SK-MEL-5 (cell line): ENCODE measurements around the gene ZBTB7A. TPM values are rescaled to one million over a fixed set of nuclear protein-coding genes. Genes with fewer than 3 reads are reported as not detected.

Experiments
- DNase-seq: peaks from one replicate; pipeline ENCODE4 v3.0.0-alpha.2; 2016; ENCODE audit warnings: low read depth, low spot score
- in situ Hi-C: cut with HindIII; loops from 2 replicates; pipeline ENCODE4 v1.10.0; 2016; ENCODE audit warnings: low sequenced_read_pairs, high pct_unique_total_duplicates, low pct_unique_long_range_greater_than_20kb
- total RNA-seq: library from RNA; depleted of rRNA; stranded (reverse); fragments of >200 nt; shearing (Covaris generic); gene quantifications from 2 replicates; pipeline ENCODE4 v1.2.3, GENCODE V29; 2014

ZBTB7A gene
- total RNA-seq, 1 experiment from 2014 or later, result 8.2 TPM

- in situ Hi-C loops, result no loop called here
- DNase-seq, result no peak
These were observed 20.4 kb downstream of the ZBTB7A start for GRCh38 chr19:4046362-4046691.

GRCh38 chr19:4045597-4046361 is 20.9 kb downstream of the ZBTB7A start:
- no peak for DNase-seq
- in situ Hi-C loops, result no loop called here

- in situ Hi-C loops, result no loop called here
- DNase-seq, result no peak
These were observed 21.7 kb downstream of the ZBTB7A start for GRCh38 chr19:4044990-4045465.

- no peak for DNase-seq
These were observed 22.6 kb downstream of the ZBTB7A start for GRCh38 chr19:4043966-4044715.

GRCh38 chr19:4043401-4043800 is 23.3 kb downstream of the ZBTB7A start:
- DNase-seq, result no peak
- in situ Hi-C loops, result no loop called here

More at GRCh38 chr19:4043966-4044715, 22.6 kb downstream of the ZBTB7A start:
- in situ Hi-C loops, result no loop called here

GRCh38 chr19:4042731-4043082 is 24.0 kb downstream of the ZBTB7A start:
- no peak for DNase-seq
- in situ Hi-C loops, result no loop called here

GRCh38 chr19:4042064-4042730 is 24.5 kb downstream of the ZBTB7A start:
- no peak for DNase-seq
- in situ Hi-C loops, result no loop called here

- DNase-seq, result no peak
- in situ Hi-C loops, result no loop called here
These were observed 27.9 kb downstream of the ZBTB7A start for GRCh38 chr19:4038661-4039423.

- in situ Hi-C loops, result no loop called here
- DNase-seq, result no peak
These were observed 28.6 kb downstream of the ZBTB7A start for GRCh38 chr19:4038057-4038456.

- DNase-seq, result no peak
- in situ Hi-C loops, result no loop called here
These were observed 29.3 kb downstream of the ZBTB7A start for GRCh38 chr19:4037301-4037949.

GRCh38 chr19:4036576-4037300 is 30.0 kb downstream of the ZBTB7A start:
- in situ Hi-C loops, result no loop called here
- DNase-seq, result no peak

GRCh38 chr19:4035582-4035981 is 31.1 kb downstream of the ZBTB7A start:
- in situ Hi-C loops, result no loop called here
- no peak for DNase-seq

GRCh38 chr19:4035018-4035566 is 31.6 kb downstream of the ZBTB7A start:
- in situ Hi-C loops, result no loop called here
- DNase-seq, result no peak

GRCh38 chr19:4034048-4035017 is 32.4 kb downstream of the ZBTB7A start:
- in situ Hi-C loops, result no loop called here
- DNase-seq, result no peak

GRCh38 chr19:4033028-4033956 is 33.4 kb downstream of the ZBTB7A start:
- no peak for DNase-seq
- in situ Hi-C loops, result no loop called here
